ENCODE results near the gene AVPR1B. TPM values are rescaled to one million over a fixed set of nuclear protein-coding genes. Genes with fewer than 3 reads are reported as not detected.
A peak's percentile ranks its signal among the peaks of the same experiment; 100 is the strongest.

AVPR1B gene
- total RNA-seq, 1 donor from 2014 or later: 0.87 TPM

- Mint-ChIP-seq H3K9me3 (no peaks in the 10 kb centered on the region), H3K4me1 (ENCODE audit: unreplicated experiment) (peaks cover 16% of the 10 kb centered on the region), H3K27ac (peak overlapping the region; percentile 12), H3K4me3 (no peak overlapping the region), H3K36me3 (no peaks in the 10 kb centered on the region), H3K27me3 (peaks cover 10% of the 10 kb centered on the region)
- no peak for TF ChIP-seq CTCF (conservative IDR thresholded peaks at IDR 0.05)
- DNase-seq (ENCODE audit: extremely low spot score, unreplicated experiment): no peak
Measured at GRCh38 chr1:206089341-206089740, 27.8 kb downstream of the AVPR1B start.

- H3K4me1 Mint-ChIP-seq (ENCODE audit: unreplicated experiment): peaks cover 11% of the 10 kb centered on the region
- no peak overlapping the region for H3K4me3 Mint-ChIP-seq
- TF ChIP-seq CTCF (conservative IDR thresholded peaks at IDR 0.05): no peak
- DNase-seq (ENCODE audit: extremely low spot score, unreplicated experiment): no peak
- H3K9me3 Mint-ChIP-seq: no peaks in the 10 kb centered on the region
- no peak overlapping the region for H3K27ac Mint-ChIP-seq
- no peaks in the 10 kb centered on the region for H3K36me3 Mint-ChIP-seq
- peaks cover 17% of the 10 kb centered on the region for H3K27me3 Mint-ChIP-seq
Measured at GRCh38 chr1:206087091-206087490, 30.1 kb downstream of the AVPR1B start.

DNA sequence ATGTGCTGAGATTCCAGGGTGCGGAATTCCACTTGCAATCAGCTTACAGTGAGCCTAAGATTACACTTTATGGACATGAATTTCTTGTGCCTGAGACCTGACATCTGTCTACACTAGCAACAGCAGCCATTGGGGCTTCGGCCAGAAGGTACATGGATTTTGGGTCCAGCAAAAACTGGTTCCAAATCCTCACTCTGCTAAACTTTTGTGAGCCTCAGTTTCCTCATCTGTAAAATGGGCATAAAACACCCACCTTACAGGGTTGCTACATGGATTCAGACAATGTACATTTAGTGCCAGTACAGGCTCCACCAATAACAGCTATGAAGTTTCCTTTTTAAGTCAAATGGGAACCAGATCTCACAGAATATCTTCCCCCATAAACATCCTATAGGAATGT lies 33.4 kb downstream of the AVPR1B start:
- TF ChIP-seq CTCF (conservative IDR thresholded peaks at IDR 0.05): no peak
- H3K27ac Mint-ChIP-seq: no peak overlapping the region
- DNase-seq (ENCODE audit: extremely low spot score, unreplicated experiment): no peak
- H3K36me3 Mint-ChIP-seq: no peaks in the 10 kb centered on the region
- no peaks in the 10 kb centered on the region for H3K9me3 Mint-ChIP-seq
- peaks cover 7% of the 10 kb centered on the region for H3K4me1 Mint-ChIP-seq (ENCODE audit: unreplicated experiment)
- H3K4me3 Mint-ChIP-seq: no peak overlapping the region
- H3K27me3 Mint-ChIP-seq: peaks cover 29% of the 10 kb centered on the region

GRCh38 chr1:206082831-206083695 lies 34.1 kb downstream of the AVPR1B start:
- Mint-ChIP-seq H3K4me3 (no peak overlapping the region), H3K27me3 (peaks cover 29% of the 10 kb centered on the region), H3K27ac (no peak overlapping the region), H3K9me3 (no peaks in the 10 kb centered on the region), H3K36me3 (no peaks in the 10 kb centered on the region), H3K4me1 (ENCODE audit: unreplicated experiment) (peaks cover 7% of the 10 kb centered on the region)
- no peak for TF ChIP-seq CTCF (conservative IDR thresholded peaks at IDR 0.05)
- DNase-seq (ENCODE audit: extremely low spot score, unreplicated experiment): no peak

DNA sequence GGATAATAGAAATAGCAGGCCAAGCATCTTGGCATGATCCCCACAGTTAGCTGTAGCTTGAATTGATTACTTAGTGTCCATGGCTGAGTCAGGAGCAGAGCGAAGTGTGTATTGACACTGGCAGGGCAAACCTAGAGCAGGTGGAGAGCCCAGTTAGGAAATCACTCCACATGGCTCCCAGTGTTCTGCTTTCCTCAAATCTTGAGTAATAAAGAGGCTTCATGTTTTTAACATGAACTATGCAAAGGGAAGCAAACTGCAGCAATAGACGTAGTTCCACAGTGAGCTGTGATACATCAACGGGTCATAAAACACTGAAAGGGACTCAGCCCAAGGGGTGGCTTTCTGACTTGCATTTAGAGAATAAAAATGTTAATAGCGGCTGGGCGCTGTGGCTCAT lies 35.3 kb downstream of the AVPR1B start:
- H3K36me3 Mint-ChIP-seq: no peaks in the 10 kb centered on the region

More for the DNA sequence above, 35.3 kb downstream of the AVPR1B start:
- no peak for TF ChIP-seq CTCF (conservative IDR thresholded peaks at IDR 0.05)
- Mint-ChIP-seq H3K4me1 (ENCODE audit: unreplicated experiment) (peaks cover 7% of the 10 kb centered on the region), H3K27me3 (peaks cover 29% of the 10 kb centered on the region), H3K9me3 (no peaks in the 10 kb centered on the region), H3K4me3 (no peak overlapping the region), H3K27ac (no peak overlapping the region)
- DNase-seq (ENCODE audit: extremely low spot score, unreplicated experiment): no peak

Data from type B pancreatic cell (in vitro differentiated cells).